Stomach smooth muscle (tissue), 2 donors: ENCODE results near the gene GOLGA6L24.
"Not testable (repeated sequence)": the region's sequence is repeated elsewhere in the genome, so short reads cannot be mapped to it uniquely, and the experiment has no call there.

Source experiments
- H3K27ac ChIP-seq: one replicate; pipeline ENCODE4 v1.7.0; 2013; ENCODE audit warnings: mild to moderate bottlenecking, low read length, inconsistent platforms
- H3K27me3 ChIP-seq, 2 donors: one replicate each; pipeline ENCODE4 v1.7.0; 2013; ENCODE audit warnings: low read length in 2 of 2; ENCODE audit not compliant: insufficient read depth in 2 of 2, control insufficient read depth in 1 of 2
- H3K36me3 ChIP-seq, 2 donors: one replicate each; pipeline ENCODE4 v1.7.0; 2013; ENCODE audit warnings: low read length in 2 of 2; ENCODE audit not compliant: control insufficient read depth in 2 of 2, insufficient read depth in 2 of 2
- H3K4me1 ChIP-seq: one replicate; pipeline ENCODE4 v1.7.0; 2013; ENCODE audit warnings: low read length; ENCODE audit not compliant: control insufficient read depth, insufficient read depth
- H3K4me3 ChIP-seq, 2 donors: one replicate each; pipeline ENCODE4 v1.7.0; 2013; ENCODE audit warnings: low read length in 2 of 2
- H3K9ac ChIP-seq, 2 donors: one replicate each; pipeline ENCODE4 v1.7.0; 2013; ENCODE audit warnings: low read length in 2 of 2, mild to moderate bottlenecking in 1 of 2
- H3K9me3 ChIP-seq, 2 donors: one replicate each; pipeline ENCODE4 v1.7.0; 2013; ENCODE audit warnings: low read length in 2 of 2; ENCODE audit not compliant: control insufficient read depth in 2 of 2
- donor health status: healthy.
- donor health status: Pancreatic carcinoma.

GOLGA6L24 gene, protein sequence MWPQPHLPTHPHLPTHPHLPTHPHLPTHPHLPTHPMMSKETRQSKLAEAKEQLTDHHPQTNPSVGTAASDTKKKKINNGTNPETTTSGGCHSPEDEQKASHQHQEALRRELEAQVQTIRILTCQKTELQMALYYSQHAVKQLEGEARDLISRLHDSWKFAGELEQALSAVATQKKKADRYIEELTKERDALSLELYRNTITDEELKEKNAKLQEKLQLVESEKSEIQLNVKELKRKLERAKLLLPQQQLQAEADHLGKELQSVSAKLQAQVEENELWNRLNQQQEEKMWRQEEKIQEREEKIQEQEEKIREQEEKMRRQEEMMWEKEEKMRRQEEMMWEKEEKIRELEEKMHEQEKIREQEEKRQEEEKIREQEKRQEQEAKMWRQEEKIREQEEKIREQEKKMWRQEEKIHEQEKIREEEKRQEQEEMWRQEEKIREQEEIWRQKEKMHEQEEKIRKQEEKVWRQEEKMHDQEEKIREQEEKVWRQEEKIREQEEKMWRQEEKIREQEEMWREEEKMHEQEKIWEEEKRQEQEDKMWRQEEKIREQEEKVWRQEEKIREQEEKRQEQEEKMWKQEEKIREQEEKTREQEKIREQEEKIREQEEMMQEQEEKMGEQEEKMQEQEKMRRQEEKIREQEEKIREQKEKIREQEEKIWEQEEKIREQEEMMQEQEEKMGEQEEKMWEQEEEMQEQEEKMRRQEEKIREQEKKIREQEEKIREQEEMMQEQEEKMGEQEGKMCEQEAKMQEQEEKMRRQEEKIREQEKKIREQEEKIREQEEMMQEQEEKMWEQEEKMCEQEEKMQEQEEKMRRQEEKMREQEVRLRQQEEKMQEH

DNA sequence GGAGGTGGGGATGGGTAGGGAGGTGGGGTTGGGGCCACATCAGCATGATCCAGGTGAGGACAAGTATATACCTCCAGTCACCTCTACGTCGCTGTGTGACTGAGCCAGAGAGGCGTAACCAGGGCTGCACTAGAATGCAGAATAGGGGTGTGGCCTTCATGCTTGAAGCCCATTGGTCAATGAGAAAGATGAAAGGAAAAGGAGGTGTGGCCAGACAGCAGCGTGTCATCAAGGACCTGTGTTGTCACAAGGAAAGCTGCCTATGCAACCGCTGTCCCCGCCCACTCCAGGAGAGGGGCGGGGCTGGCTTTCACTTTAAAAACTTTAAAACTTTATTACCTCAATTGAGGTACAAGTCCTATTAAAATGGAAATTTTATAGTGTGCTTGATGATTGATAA, at the start of gene GOLGA6L24:
Gene GOLGA6L24, minus strand, starts transcription at position 101 of the 400 bp plus-strand sequence. Its CDS starts 61 bp downstream, at position 40.
- H3K4me1 ChIP-seq, H3K27me3 ChIP-seq, H3K4me3 ChIP-seq, H3K36me3 ChIP-seq, H3K27ac ChIP-seq, H3K9me3 ChIP-seq, H3K9ac ChIP-seq: not testable (repeated sequence)

DNA sequence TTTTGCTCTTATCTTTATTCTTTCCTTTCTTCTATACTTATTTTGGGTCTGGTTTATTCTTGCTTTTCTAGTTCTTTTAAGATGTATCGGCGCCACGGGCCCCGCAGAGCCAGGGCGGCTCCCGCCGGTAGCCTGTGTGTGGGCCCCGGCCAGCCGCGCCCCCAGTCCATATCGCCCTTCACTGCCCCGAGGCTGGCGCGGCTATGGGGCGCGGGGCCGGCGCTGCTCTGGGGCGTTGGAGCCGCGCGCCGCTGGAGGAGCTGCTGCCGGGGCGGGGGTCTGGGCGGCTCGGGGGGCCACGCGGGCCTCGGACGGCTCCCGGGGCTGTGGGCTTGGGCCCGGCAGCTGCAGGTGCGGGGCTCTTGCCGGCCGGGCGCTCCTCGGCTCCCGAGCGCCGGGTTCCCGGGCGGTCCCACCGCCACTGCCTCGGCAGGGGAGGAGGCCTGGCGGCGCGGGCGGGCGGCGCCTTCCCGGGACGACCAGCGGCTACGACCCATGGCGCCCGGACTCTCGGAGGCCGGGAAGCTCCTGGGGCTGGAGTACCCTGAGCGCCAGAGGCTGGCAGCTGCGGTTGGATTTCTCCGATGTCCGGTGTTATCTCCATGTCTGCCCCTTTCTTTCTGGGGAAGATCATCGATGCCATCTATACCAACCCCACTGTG, 45.0 kb upstream of the GOLGA6L24 start:
- H3K4me1 ChIP-seq, H3K27me3 ChIP-seq, H3K27ac ChIP-seq, H3K9me3 ChIP-seq, H3K4me3 ChIP-seq, H3K36me3 ChIP-seq, H3K9ac ChIP-seq: not testable (repeated sequence)

DNA sequence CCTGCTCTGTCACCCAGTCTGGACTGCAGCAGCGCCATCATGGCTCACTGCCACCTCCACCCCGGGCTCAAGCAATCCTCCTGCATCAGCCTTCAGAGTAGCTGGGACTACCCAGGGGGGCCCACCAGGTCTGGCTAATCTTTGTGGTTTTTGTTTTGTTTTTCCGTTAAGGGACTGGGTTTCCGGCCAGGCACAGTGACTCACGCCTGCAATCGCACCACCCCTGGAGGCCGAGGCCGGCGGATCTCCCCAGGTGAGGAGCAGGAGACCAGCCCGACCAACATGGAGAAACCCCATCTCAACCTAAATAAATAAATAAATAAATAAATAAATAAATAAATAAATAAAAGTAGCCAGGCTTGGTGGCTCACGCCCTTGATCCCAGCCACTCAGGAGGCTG, 38.1 kb upstream of the GOLGA6L24 start:
- H3K27ac ChIP-seq, H3K27me3 ChIP-seq, H3K4me1 ChIP-seq, H3K9me3 ChIP-seq, H3K9ac ChIP-seq, H3K4me3 ChIP-seq, H3K36me3 ChIP-seq: not testable (repeated sequence)

DNA sequence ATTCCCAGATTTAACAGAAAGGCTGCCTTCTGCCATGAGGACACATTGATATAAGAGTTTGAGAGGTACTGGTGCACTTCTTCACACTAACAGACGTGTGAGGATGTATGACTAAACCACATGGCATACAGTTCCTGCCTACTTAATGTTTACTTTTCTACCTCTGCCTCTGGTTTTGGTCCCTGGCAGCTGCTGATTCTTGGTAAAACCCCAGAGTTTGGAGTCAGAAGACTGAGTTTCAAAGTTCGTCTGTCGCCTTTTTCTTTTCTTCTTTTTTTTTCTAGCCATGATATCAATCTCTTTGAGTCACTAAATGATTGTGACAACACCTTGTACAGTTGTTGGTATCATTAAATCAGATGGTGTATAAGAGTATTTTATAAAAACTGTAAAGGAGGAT, 22.2 kb upstream of the GOLGA6L24 start:
- not testable (repeated sequence) for H3K36me3 ChIP-seq, H3K9ac ChIP-seq, H3K9me3 ChIP-seq

DNA sequence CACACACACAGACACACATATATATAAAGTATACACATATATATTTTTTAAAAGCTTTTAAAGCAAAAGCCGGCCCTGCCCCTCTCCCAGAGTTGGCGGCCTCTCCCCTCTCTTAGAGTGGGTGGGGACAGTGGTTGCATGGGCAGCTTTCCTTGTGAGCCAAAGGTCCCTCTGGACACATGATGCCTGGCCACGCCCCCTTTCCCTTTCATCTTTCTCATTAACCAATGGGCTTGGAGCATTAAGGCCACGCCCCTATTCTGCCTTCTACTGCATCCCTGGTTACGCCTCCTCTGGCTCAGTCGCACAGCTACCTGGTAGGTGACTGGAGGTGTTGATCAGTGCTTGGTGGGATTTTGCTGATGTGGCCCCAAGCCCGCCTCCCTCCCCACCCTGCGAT, 20.5 kb upstream of the GOLGA6L24 start, which contains the start of gene GOLGA8F:
Gene GOLGA8F, plus strand, starts transcription at position 301 of the 400 bp plus-strand sequence. Its CDS starts 98 bp downstream, at position 399.
- not testable (repeated sequence) for H3K4me1 ChIP-seq, H3K4me3 ChIP-seq, H3K9me3 ChIP-seq, H3K9ac ChIP-seq, H3K27ac ChIP-seq, H3K36me3 ChIP-seq, H3K27me3 ChIP-seq

More for the DNA sequence above, 22.2 kb upstream of the GOLGA6L24 start:
- not testable (repeated sequence) for H3K27ac ChIP-seq, H3K27me3 ChIP-seq, H3K4me1 ChIP-seq, H3K4me3 ChIP-seq

DNA sequence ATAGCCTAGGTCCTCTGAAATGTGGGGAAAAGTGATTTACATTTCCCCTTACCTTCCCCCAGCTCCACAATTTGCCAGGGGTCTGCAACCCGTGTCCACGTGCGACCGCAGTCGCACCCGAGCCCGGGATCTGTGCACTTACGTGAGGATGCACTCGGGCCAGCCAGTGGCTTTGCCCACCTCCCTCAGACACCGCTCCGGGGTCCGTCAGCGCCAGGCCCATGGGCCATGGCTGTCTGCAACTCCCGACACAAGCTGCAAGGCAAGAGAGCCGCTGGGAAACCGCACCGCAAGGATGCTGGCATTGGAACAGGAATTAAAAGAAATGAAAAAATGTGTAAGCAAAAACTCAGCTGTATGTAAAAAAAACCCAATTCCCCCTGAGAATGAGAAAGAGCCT, 7.6 kb upstream of the GOLGA6L24 start:
- not testable (repeated sequence) for H3K27ac ChIP-seq, H3K9me3 ChIP-seq, H3K27me3 ChIP-seq, H3K36me3 ChIP-seq, H3K4me1 ChIP-seq, H3K9ac ChIP-seq, H3K4me3 ChIP-seq

DNA sequence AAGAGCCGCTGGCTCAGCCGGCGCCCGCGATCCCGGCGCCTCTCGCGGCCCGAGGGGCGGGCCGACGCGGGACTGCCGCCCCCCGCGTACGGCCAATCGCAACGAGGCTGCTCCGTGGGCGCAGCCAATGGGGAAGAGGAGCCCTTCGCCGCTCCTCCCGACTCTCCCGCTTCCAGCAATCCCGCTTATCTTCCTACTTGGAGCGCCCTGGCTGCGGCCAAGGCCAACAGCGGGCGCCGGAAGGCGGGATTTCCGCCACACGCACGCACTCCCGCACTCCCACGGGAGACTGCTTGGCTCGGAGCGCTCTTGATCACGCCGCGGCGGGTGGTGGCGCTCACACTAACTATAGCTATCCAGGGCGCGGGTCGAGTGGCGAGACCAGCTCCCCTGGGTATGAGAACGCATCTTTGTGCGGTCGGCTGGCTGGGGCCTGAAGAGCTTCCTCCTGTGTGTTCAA, 35.7 kb downstream of the GOLGA6L24 start, which contains the start of gene HERC2:
Gene HERC2, minus strand, starts transcription at position 51 of the 460 bp plus-strand sequence. CDS start 746 bp downstream, outside the sequence.
- H3K27me3 ChIP-seq, H3K9me3 ChIP-seq, H3K27ac ChIP-seq, H3K36me3 ChIP-seq, H3K4me1 ChIP-seq: not testable (repeated sequence)
- peak within 1 kb of the TSS in 1 of 2 donors; percentile 29 for H3K9ac ChIP-seq
- peak within 1 kb of the TSS in 1 of 2 donors; percentile 59 for H3K4me3 ChIP-seq

DNA sequence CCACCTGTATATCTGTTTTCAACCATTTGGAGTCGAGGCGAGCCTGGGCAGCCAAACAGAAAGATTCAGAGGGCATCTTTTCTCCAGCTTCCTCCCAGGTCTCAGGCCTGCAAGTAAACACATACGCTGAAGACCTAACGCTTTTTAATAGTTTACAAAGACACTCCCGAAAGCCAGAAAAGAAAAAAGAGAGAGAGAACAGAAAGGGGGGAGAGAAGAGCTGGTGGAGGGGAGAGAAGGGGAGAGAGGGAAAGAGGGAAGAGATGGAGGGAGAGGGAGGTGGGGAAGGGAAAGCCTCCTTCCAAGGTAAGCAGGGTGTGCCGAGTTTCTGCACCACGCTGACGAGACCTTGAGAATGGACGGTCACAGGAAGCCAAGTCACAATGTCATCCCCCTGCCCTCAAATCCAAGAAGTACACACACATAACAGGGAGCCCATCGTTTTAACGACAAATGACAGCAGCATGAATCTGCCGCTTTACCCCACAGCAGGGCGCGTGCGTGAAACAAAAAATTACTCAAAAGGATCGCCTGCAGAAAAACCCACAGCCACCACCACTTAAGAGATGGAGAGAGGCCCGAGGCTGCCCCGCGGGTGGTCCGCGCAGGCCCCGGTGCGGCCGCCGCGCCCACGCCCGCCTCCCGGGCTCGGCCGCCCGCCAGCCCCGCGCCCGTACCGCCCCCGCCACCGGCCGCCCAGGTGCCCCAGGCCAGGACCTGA, 36.4 kb downstream of the GOLGA6L24 start:
- H3K36me3 ChIP-seq, H3K27me3 ChIP-seq, H3K4me1 ChIP-seq, H3K9me3 ChIP-seq, H3K27ac ChIP-seq: not testable (repeated sequence)
- Histone ChIP-seq H3K9ac (peak overlapping the region in 1 of 2 donors; percentile 29), H3K4me3 (peak overlapping the region in 1 of 2 donors; percentile 59)

DNA sequence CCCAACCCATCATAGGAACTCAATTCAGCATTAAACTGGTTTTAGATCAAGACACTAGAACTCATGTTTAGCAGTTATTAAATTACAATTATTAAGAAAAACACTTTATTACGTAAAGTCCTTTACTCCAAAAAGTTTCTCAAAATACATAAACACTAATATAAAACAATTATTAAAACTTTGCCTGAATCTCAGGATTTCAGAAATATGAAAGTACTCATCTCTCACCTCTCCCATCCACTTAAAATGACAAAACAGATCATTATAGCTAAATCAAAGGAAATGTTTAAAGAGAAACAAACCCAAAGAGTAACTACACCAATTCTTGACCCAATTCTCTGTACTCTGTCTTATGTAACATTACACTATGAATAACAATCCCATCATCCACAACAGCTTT, 38.2 kb downstream of the GOLGA6L24 start:
- not testable (repeated sequence) for H3K9me3 ChIP-seq, H3K36me3 ChIP-seq, H3K4me3 ChIP-seq, H3K27me3 ChIP-seq, H3K27ac ChIP-seq, H3K9ac ChIP-seq, H3K4me1 ChIP-seq

DNA sequence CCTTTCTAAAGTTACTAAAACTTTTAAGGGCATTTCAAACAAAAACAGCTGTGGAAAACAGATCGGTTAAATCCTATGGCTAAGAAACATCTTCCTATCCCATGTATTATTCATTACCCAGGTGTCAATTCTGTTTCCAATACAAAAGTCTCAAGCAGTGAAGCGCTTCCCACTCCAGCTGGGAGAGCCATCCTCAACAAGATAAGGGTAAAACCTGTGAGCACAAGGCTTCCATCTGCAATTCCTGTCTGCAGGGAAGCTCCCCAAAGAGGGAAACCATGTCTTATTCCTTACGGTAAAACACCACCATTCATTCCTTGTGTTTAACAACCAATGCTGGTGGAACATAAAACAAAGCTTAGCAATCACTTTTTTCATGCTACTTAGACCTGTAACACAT, 39.1 kb downstream of the GOLGA6L24 start:
- not testable (repeated sequence) for H3K4me3 ChIP-seq, H3K9ac ChIP-seq, H3K27ac ChIP-seq, H3K36me3 ChIP-seq, H3K9me3 ChIP-seq, H3K4me1 ChIP-seq, H3K27me3 ChIP-seq
